ENCODE measurements around the gene MLEC.

DNA sequence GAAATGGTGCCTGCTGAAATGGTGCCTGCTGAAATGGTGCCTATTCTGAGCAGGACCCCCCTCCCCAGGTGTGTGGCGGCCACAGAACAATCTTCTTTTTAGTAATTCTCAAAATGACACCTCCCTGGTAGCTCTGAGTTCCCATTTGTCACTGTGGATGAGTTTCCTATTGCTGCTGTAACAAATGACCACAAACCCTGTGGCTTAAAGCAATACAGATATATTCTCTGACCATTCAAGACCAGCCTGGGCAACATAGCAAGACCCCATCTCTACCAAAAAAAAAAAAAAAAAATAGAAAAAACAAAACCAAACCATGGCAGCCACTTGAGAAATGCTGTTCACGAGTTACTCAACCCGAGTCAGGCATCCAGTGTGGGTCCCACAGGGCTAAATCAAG lies 46.6 kb downstream of the MLEC start:
- no peak for TF ChIP-seq ZFX (IDR thresholded peaks at IDR 0.05; ENCODE audit: borderline replicate concordance)
- TF ChIP-seq, protein P1, sequence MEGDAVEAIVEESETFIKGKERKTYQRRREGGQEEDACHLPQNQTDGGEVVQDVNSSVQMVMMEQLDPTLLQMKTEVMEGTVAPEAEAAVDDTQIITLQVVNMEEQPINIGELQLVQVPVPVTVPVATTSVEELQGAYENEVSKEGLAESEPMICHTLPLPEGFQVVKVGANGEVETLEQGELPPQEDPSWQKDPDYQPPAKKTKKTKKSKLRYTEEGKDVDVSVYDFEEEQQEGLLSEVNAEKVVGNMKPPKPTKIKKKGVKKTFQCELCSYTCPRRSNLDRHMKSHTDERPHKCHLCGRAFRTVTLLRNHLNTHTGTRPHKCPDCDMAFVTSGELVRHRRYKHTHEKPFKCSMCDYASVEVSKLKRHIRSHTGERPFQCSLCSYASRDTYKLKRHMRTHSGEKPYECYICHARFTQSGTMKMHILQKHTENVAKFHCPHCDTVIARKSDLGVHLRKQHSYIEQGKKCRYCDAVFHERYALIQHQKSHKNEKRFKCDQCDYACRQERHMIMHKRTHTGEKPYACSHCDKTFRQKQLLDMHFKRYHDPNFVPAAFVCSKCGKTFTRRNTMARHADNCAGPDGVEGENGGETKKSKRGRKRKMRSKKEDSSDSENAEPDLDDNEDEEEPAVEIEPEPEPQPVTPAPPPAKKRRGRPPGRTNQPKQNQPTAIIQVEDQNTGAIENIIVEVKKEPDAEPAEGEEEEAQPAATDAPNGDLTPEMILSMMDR (IDR thresholded peaks at IDR 0.05), result no peak

Data from 22Rv1 (cell line).